K562 (cell line): ENCODE results near the gene WNT11. TPM values are rescaled to one million over a fixed set of nuclear protein-coding genes. Genes with fewer than 3 reads are reported as not detected.

Experiments used
- CCAR2 ChIP-seq: fragments of 200-400 bp; formaldehyde crosslinking; IDR thresholded peaks from 2 replicates; pipeline ENCODE4 v1.6.1; 2017; ENCODE audit warnings: mild to moderate bottlenecking, low read depth, low read length
- COPS2 ChIP-seq: fragments of 450-650 bp; conservative IDR thresholded peaks from 2 replicates; pipeline ENCODE4 v1.6.1; 2016; ENCODE audit warnings: mild to moderate bottlenecking, moderate library complexity
- DPF2 ChIP-seq: fragments of 450-650 bp; IDR thresholded peaks from 2 replicates; pipeline ENCODE4 v1.6.1; 2016
- ETV6 ChIP-seq, 3 experiments: fragments of 150-350 bp in 1 of 3; sonication (generic) in 1 of 3; formaldehyde crosslinking in 1 of 3; IDR thresholded peaks; 2 replicates each; pipeline versions ENCODE4 v1.6.1 to v1.8.0; 2014 to 2022; ENCODE audit warnings: borderline replicate concordance in 2 of 3, low read depth in 2 of 3, antibody characterized with exemption in 1 of 3, low read length in 1 of 3, mild to moderate bottlenecking in 1 of 3, missing genetic modification reagents in 1 of 3
- FOXP1 ChIP-seq: sonication (generic); formaldehyde crosslinking; IDR thresholded peaks from 2 replicates; pipeline ENCODE4 v1.8.0; 2022; ENCODE audit warnings: mild to moderate bottlenecking, missing genetic modification reagents
- NCOA1 ChIP-seq: fragments of 450-650 bp; IDR thresholded peaks from 2 replicates; pipeline ENCODE4 v1.6.1; 2016; ENCODE audit warnings: low read depth
- NCOR1 ChIP-seq: fragments of 450-650 bp; IDR thresholded peaks from 2 replicates; pipeline ENCODE4 v1.6.1; 2016; ENCODE audit warnings: mild to moderate bottlenecking, moderate library complexity
- NFE2L1 ChIP-seq: fragments of 450-650 bp; IDR thresholded peaks from 2 replicates; pipeline ENCODE4 v1.6.1; 2016; ENCODE audit warnings: missing genetic modification characterization, low read depth, mild to moderate bottlenecking, missing compliant biosample characterization, moderate library complexity, borderline replicate concordance
- PTTG1 ChIP-seq: fragments of 450-650 bp; IDR thresholded peaks from 2 replicates; pipeline ENCODE4 v1.6.1; 2016; ENCODE audit warnings: low read depth, mild to moderate bottlenecking, missing genetic modification characterization, missing compliant biosample characterization
- RBM15 ChIP-seq: fragments of 200-400 bp; formaldehyde crosslinking; IDR thresholded peaks from 2 replicates; pipeline ENCODE4 v1.6.1; 2018; ENCODE audit warnings: mild to moderate bottlenecking, low read length, moderate library complexity; ENCODE audit not compliant: insufficient read depth
- RFX5 ChIP-seq: IDR thresholded peaks from 2 replicates; pipeline ENCODE4 v1.6.1; 2011; ENCODE audit warnings: low read depth, mild to moderate bottlenecking, improper control_type of control experiment, low read length
- SREBF1 ChIP-seq: fragments of 150-350 bp; IDR thresholded peaks from 2 replicates; pipeline ENCODE4 v1.6.1; 2014; ENCODE audit warnings: antibody characterized with exemption, low read depth, low read length, borderline replicate concordance
- STAG1 ChIP-seq: sonication (generic); formaldehyde crosslinking; IDR thresholded peaks from 2 replicates; pipeline ENCODE4 v1.5.0; 2020; ENCODE audit warnings: missing genetic modification reagents, borderline replicate concordance
- TFAP4 ChIP-seq: sonication (generic); formaldehyde crosslinking; IDR thresholded peaks from 2 replicates; pipeline ENCODE4 v1.8.0; 2022; ENCODE audit warnings: missing genetic modification reagents, mild to moderate bottlenecking, moderate library complexity, borderline replicate concordance
- THRB ChIP-seq: fragments of 450-650 bp; formaldehyde crosslinking; conservative IDR thresholded peaks from 2 replicates; pipeline ENCODE4 v1.4.0; 2022; ENCODE audit warnings: mild to moderate bottlenecking, missing genetic modification characterization
- TSHZ1 ChIP-seq: fragments of 250-450 bp; sonication (Bioruptor Pico); IDR thresholded peaks from 2 replicates; pipeline ENCODE4 v1.4.0; 2020; ENCODE audit warnings: mild to moderate bottlenecking, moderate library complexity
- ZNF449 ChIP-seq: fragments of 250-450 bp; sonication (Bioruptor Pico); IDR thresholded peaks from 2 replicates; pipeline ENCODE4 v1.8.0; 2022; ENCODE audit warnings: moderate library complexity, mild to moderate bottlenecking, inconsistent platforms
- ZNF507 ChIP-seq: conservative IDR thresholded peaks from 2 replicates; pipeline ENCODE4 v1.6.1; 2017; ENCODE audit warnings: missing genetic modification characterization, missing compliant biosample characterization
- ZNF586 ChIP-seq: fragments of 450-650 bp; formaldehyde crosslinking; conservative IDR thresholded peaks from 2 replicates; pipeline ENCODE4 v1.4.0; 2020; ENCODE audit warnings: mild to moderate bottlenecking, moderate library complexity
- ZNF766 ChIP-seq: fragments of 200-800 bp; sonication (Bioruptor generic); conservative IDR thresholded peaks from 2 replicates; pipeline ENCODE4 v1.6.1; 2016; ENCODE audit warnings: missing genetic modification characterization, missing compliant biosample characterization
- ZNF778 ChIP-seq: fragments of 450-650 bp; formaldehyde crosslinking; IDR thresholded peaks from 2 replicates; pipeline ENCODE4 v1.4.0; 2020; ENCODE audit warnings: mild to moderate bottlenecking, moderate library complexity
- polyA plus RNA-seq, 8 experiments: library from polyadenylated mRNA; depleted of rRNA in 4 of 8; stranded (reverse) in 5 of 8; unstranded in 3 of 8; fragments of >200 nt; fragmentation: Nextera tagmentation in 2 of 8; fragmentation: Illumina TruSeq in 1 of 8; extraction: Ambion mirVana in 2 of 8; extraction: Trizol in 1 of 8; gene quantifications; 2 replicates each; pipeline versions ENCODE4 v1.2.1 to v1.2.3, GENCODE V29; 2011 to 2014; ENCODE audit warnings: inconsistent platforms in 1 of 8, missing spikeins in 1 of 8
- total RNA-seq, 7 experiments: library from RNA; depleted of rRNA in 6 of 7; stranded (reverse); fragments of >200 nt in 6 of 7; fragmentation: Illumina TruSeq in 2 of 7; extraction: Trizol in 2 of 7; gene quantifications; 2 replicates each; pipeline versions ENCODE4 v1.2.1 to v1.2.3, GENCODE V29; 2011 to 2021; ENCODE audit warnings: low replicate concordance in 1 of 7

Gene WNT11
- total and polyA plus RNA-seq, 9 of the 15 experiments (the other 6 are each of a cell fraction or from before 2014, with no cell fraction given), result 0.03 to 0.20 (median 0.09) TPM; not detected in 4

GRCh38 chr11:76206327-76207081, at the start of gene WNT11 (continued):
- no peak for TF ChIP-seq ZNF586 (CRISPR knock-in tag)
- TF ChIP-seq PTTG1 (tag), result no peak
- no peak for TF ChIP-seq NCOR1
- TF ChIP-seq ETV6 (IDR thresholded peaks at IDR 0.05; ENCODE audit: borderline replicate concordance in 1 of 2, low read depth in 2 of 2, low read length in 1 of 2), result no peak
- TF ChIP-seq ETV6 (CRISPR knock-in tag; IDR thresholded peaks at IDR 0.05; ENCODE audit: borderline replicate concordance), result peak; percentile 95; the same call in 1 of the 2 replicates
- no peak for TF ChIP-seq STAG1 (CRISPR knock-in tag)
- no peak for TF ChIP-seq ZNF778 (CRISPR knock-in tag)
- no peak for TF ChIP-seq ZNF766 (CRISPR knock-in tag)
- TF ChIP-seq CCAR2, result no peak
- TF ChIP-seq RFX5, result no peak
- no peak for TF ChIP-seq TSHZ1 (CRISPR knock-in tag)
- TF ChIP-seq COPS2, result no peak
- TF ChIP-seq DPF2, result no peak
- TF ChIP-seq FOXP1 (CRISPR knock-in tag), result peak; percentile 96
- TF ChIP-seq ZNF449, result no peak
- TF ChIP-seq SREBF1, result no peak
- no peak for TF ChIP-seq NCOA1
- no peak for TF ChIP-seq ZNF507
- TF ChIP-seq RBM15, result no peak
- no peak for TF ChIP-seq THRB (CRISPR knock-in tag)
- TF ChIP-seq NFE2L1, result no peak
- no peak for TF ChIP-seq TFAP4 (CRISPR knock-in tag)
